AG10803 (cell line): Measurements from ENCODE around the gene HMGB1.

Experiments
- DNase-seq: peaks from one replicate; pipeline ENCODE4 v3.0.0; 2010; ENCODE audit warnings: low read depth
- H3K4me3 ChIP-seq: 2 replicates; pipeline ENCODE4 v1.5.1; 2011; ENCODE audit warnings: mild to moderate bottlenecking, low read length, control low read depth
- CTCF ChIP-seq: conservative IDR thresholded peaks from 2 replicates; pipeline ENCODE4 v1.5.1; 2011; ENCODE audit warnings: mild to moderate bottlenecking, low read length, control low read depth, inconsistent platforms

HMGB1 gene

GRCh38 chr13:30499338-30499737, 33.6 kb upstream of the HMGB1 start:
- no peak for TF ChIP-seq CTCF
- H3K4me3 ChIP-seq, result no peak overlapping the region
- DNase-seq, result no peak

GRCh38 chr13:30496147-30496546, 30.4 kb upstream of the HMGB1 start:
- no peak for TF ChIP-seq CTCF

GRCh38 chr13:30495746-30496145, 30.0 kb upstream of the HMGB1 start:
- H3K4me3 ChIP-seq, result no peak overlapping the region

More at GRCh38 chr13:30496147-30496546, 30.4 kb upstream of the HMGB1 start:
- DNase-seq, result no peak
- H3K4me3 ChIP-seq, result no peak overlapping the region

GRCh38 chr13:30493658-30494381, 28.1 kb upstream of the HMGB1 start:
- no peak for TF ChIP-seq CTCF
- no peak overlapping the region for H3K4me3 ChIP-seq
- DNase-seq, result no peak

More at GRCh38 chr13:30495746-30496145, 30.0 kb upstream of the HMGB1 start:
- no peak for DNase-seq
- TF ChIP-seq CTCF, result no peak

GRCh38 chr13:30487075-30487470, 21.3 kb upstream of the HMGB1 start:
- no peak overlapping the region for H3K4me3 ChIP-seq
- no peak for DNase-seq
- TF ChIP-seq CTCF, result no peak

- TF ChIP-seq CTCF, result no peak
- DNase-seq, result peak; percentile 21
- no peak overlapping the region for H3K4me3 ChIP-seq
Observed at GRCh38 chr13:30486230-30487074, 20.7 kb upstream of the HMGB1 start.
